ENCODE data around the gene HLF.
A peak's percentile ranks its signal among the peaks of the same experiment; 100 is the strongest.

HLF gene

GRCh38 chr17:55350825-55351205 is 86.1 kb downstream of the HLF start:
- FAIRE-seq (no peak), DNase-seq (ENCODE audit: insufficient read length, low spot score) (no peak)
- TF ChIP-seq POLR2AphosphoS5 (IDR thresholded peaks at IDR 0.05; ENCODE audit: low read depth, low read length) (no peak), POLR2A (IDR thresholded peaks at IDR 0.05; ENCODE audit: low read depth, low read length) (no peak), TAF1 (IDR thresholded peaks at IDR 0.05; ENCODE audit: low read depth, low read length) (no peak), SPI1 (IDR thresholded peaks at IDR 0.05; ENCODE audit: low read depth, low read length) (no peak), PAX5 (IDR thresholded peaks at IDR 0.05; ENCODE audit: insufficient read depth, low read length, severe bottlenecking) (no peak)

- no peak for FAIRE-seq
- TF ChIP-seq SPI1 (IDR thresholded peaks at IDR 0.05; ENCODE audit: low read depth, low read length), result no peak
- no peak for TF ChIP-seq POU2F2 (IDR thresholded peaks at IDR 0.05; ENCODE audit: low read depth, low read length)
- no peak for TF ChIP-seq POLR2AphosphoS5 (IDR thresholded peaks at IDR 0.05; ENCODE audit: low read depth, low read length)
- no peak for TF ChIP-seq TAF1 (IDR thresholded peaks at IDR 0.05; ENCODE audit: low read depth, low read length)
- TF ChIP-seq PAX5 (IDR thresholded peaks at IDR 0.05; ENCODE audit: insufficient read depth, low read length, severe bottlenecking), result no peak
- no peak for TF ChIP-seq POLR2A (IDR thresholded peaks at IDR 0.05; ENCODE audit: low read depth, low read length)
- DNase-seq (ENCODE audit: insufficient read length, low spot score), result no peak
These were observed 86.5 kb downstream of the HLF start for GRCh38 chr17:55351226-55351625.

GRCh38 chr17:55354010-55354409 is 89.2 kb downstream of the HLF start:
- FAIRE-seq, result no peak
- DNase-seq (ENCODE audit: insufficient read length, low spot score), result no peak
- no peak for TF ChIP-seq PAX5 (IDR thresholded peaks at IDR 0.05; ENCODE audit: insufficient read depth, low read length, severe bottlenecking)
- TF ChIP-seq SPI1 (IDR thresholded peaks at IDR 0.05; ENCODE audit: low read depth, low read length), result no peak
- TF ChIP-seq POLR2A (IDR thresholded peaks at IDR 0.05; ENCODE audit: low read depth, low read length), result no peak
- TF ChIP-seq POU2F2 (IDR thresholded peaks at IDR 0.05; ENCODE audit: low read depth, low read length), result no peak
- TF ChIP-seq POLR2AphosphoS5 (IDR thresholded peaks at IDR 0.05; ENCODE audit: low read depth, low read length), result no peak
- TF ChIP-seq TAF1 (IDR thresholded peaks at IDR 0.05; ENCODE audit: low read depth, low read length), result no peak

- FAIRE-seq, result no peak
- TF ChIP-seq TAF1 (IDR thresholded peaks at IDR 0.05; ENCODE audit: low read depth, low read length), result no peak
- no peak for TF ChIP-seq SPI1 (IDR thresholded peaks at IDR 0.05; ENCODE audit: low read depth, low read length)
- no peak for TF ChIP-seq POU2F2 (IDR thresholded peaks at IDR 0.05; ENCODE audit: low read depth, low read length)
- no peak for TF ChIP-seq PAX5 (IDR thresholded peaks at IDR 0.05; ENCODE audit: insufficient read depth, low read length, severe bottlenecking)
- TF ChIP-seq POLR2A (IDR thresholded peaks at IDR 0.05; ENCODE audit: low read depth, low read length), result no peak
- TF ChIP-seq POLR2AphosphoS5 (IDR thresholded peaks at IDR 0.05; ENCODE audit: low read depth, low read length), result no peak
- DNase-seq (ENCODE audit: insufficient read length, low spot score), result no peak
These were observed 90.2 kb downstream of the HLF start for GRCh38 chr17:55354941-55355340.

- DNase-seq (ENCODE audit: insufficient read length, low spot score), result peak; percentile 29
- TF ChIP-seq TAF1 (IDR thresholded peaks at IDR 0.05; ENCODE audit: low read depth, low read length) (no peak), SPI1 (IDR thresholded peaks at IDR 0.05; ENCODE audit: low read depth, low read length) (no peak), PAX5 (IDR thresholded peaks at IDR 0.05; ENCODE audit: insufficient read depth, low read length, severe bottlenecking) (no peak), POLR2A (IDR thresholded peaks at IDR 0.05; ENCODE audit: low read depth, low read length) (no peak), POLR2AphosphoS5 (IDR thresholded peaks at IDR 0.05; ENCODE audit: low read depth, low read length) (no peak), POU2F2 (IDR thresholded peaks at IDR 0.05; ENCODE audit: low read depth, low read length) (no peak)
- FAIRE-seq, result peak; percentile 91
These were observed 91.9 kb downstream of the HLF start for GRCh38 chr17:55356434-55357328.

GRCh38 chr17:55360971-55361370 is 96.2 kb downstream of the HLF start:
- no peak for FAIRE-seq

GRCh38 chr17:55363033-55363432 is 98.3 kb downstream of the HLF start:
- no peak for DNase-seq (ENCODE audit: insufficient read length, low spot score)
- no peak for FAIRE-seq
- TF ChIP-seq SPI1 (IDR thresholded peaks at IDR 0.05; ENCODE audit: low read depth, low read length) (no peak), PAX5 (IDR thresholded peaks at IDR 0.05; ENCODE audit: insufficient read depth, low read length, severe bottlenecking) (no peak), TAF1 (IDR thresholded peaks at IDR 0.05; ENCODE audit: low read depth, low read length) (no peak), POLR2AphosphoS5 (IDR thresholded peaks at IDR 0.05; ENCODE audit: low read depth, low read length) (no peak), POU2F2 (IDR thresholded peaks at IDR 0.05; ENCODE audit: low read depth, low read length) (no peak), POLR2A (IDR thresholded peaks at IDR 0.05; ENCODE audit: low read depth, low read length) (no peak)

More at GRCh38 chr17:55360971-55361370, 96.2 kb downstream of the HLF start:
- no peak for DNase-seq (ENCODE audit: insufficient read length, low spot score)
- TF ChIP-seq POU2F2 (IDR thresholded peaks at IDR 0.05; ENCODE audit: low read depth, low read length), result no peak
- TF ChIP-seq POLR2AphosphoS5 (IDR thresholded peaks at IDR 0.05; ENCODE audit: low read depth, low read length), result no peak
- no peak for TF ChIP-seq POLR2A (IDR thresholded peaks at IDR 0.05; ENCODE audit: low read depth, low read length)
- no peak for TF ChIP-seq PAX5 (IDR thresholded peaks at IDR 0.05; ENCODE audit: insufficient read depth, low read length, severe bottlenecking)
- TF ChIP-seq SPI1 (IDR thresholded peaks at IDR 0.05; ENCODE audit: low read depth, low read length), result no peak
- no peak for TF ChIP-seq TAF1 (IDR thresholded peaks at IDR 0.05; ENCODE audit: low read depth, low read length)

- no peak for TF ChIP-seq POLR2AphosphoS5 (IDR thresholded peaks at IDR 0.05; ENCODE audit: low read depth, low read length)
- TF ChIP-seq SPI1 (IDR thresholded peaks at IDR 0.05; ENCODE audit: low read depth, low read length), result no peak
- TF ChIP-seq TAF1 (IDR thresholded peaks at IDR 0.05; ENCODE audit: low read depth, low read length), result no peak
- TF ChIP-seq POLR2A (IDR thresholded peaks at IDR 0.05; ENCODE audit: low read depth, low read length), result no peak
- FAIRE-seq (no peak), DNase-seq (ENCODE audit: insufficient read length, low spot score) (no peak)
These were observed 101.3 kb downstream of the HLF start for GRCh38 chr17:55366020-55366481.

GRCh38 chr17:55368706-55369105 is 103.9 kb downstream of the HLF start:
- DNase-seq (ENCODE audit: insufficient read length, low spot score), result no peak
- no peak for FAIRE-seq

More at GRCh38 chr17:55368706-55369105, 103.9 kb downstream of the HLF start:
- TF ChIP-seq SPI1 (IDR thresholded peaks at IDR 0.05; ENCODE audit: low read depth, low read length) (no peak), POU2F2 (IDR thresholded peaks at IDR 0.05; ENCODE audit: low read depth, low read length) (no peak), POLR2AphosphoS5 (IDR thresholded peaks at IDR 0.05; ENCODE audit: low read depth, low read length) (no peak), POLR2A (IDR thresholded peaks at IDR 0.05; ENCODE audit: low read depth, low read length) (no peak), TAF1 (IDR thresholded peaks at IDR 0.05; ENCODE audit: low read depth, low read length) (no peak), PAX5 (IDR thresholded peaks at IDR 0.05; ENCODE audit: insufficient read depth, low read length, severe bottlenecking) (no peak)
